Prostate gland (tissue), 2 donors: ENCODE data around the gene MAP3K19.

Experiments
- CTCF ChIP-seq, 4 experiments: fragments of 200-600 bp in 2 of 4; fragments of 450-650 bp in 2 of 4; sonication (generic) in 2 of 4; IDR thresholded peaks; 1 replicate in 3 of 4; 2 replicates in 1 of 4; pipeline ENCODE4 v1.5.1; 2016 to 2019; ENCODE audit warnings: antibody characterized with exemption in 4 of 4, mild to moderate bottlenecking in 2 of 4, moderate library complexity in 2 of 4
- POLR2A ChIP-seq: fragments of 450-650 bp; IDR thresholded peaks from one replicate; pipeline ENCODE4 v1.6.1; 2016; ENCODE audit warnings: antibody characterized with exemption, mild to moderate bottlenecking
- POLR2AphosphoS5 ChIP-seq: sonication (generic); formaldehyde crosslinking; IDR thresholded peaks from one replicate; pipeline ENCODE4 v1.6.1; 2017; ENCODE audit warnings: antibody characterized with exemption

DNA sequence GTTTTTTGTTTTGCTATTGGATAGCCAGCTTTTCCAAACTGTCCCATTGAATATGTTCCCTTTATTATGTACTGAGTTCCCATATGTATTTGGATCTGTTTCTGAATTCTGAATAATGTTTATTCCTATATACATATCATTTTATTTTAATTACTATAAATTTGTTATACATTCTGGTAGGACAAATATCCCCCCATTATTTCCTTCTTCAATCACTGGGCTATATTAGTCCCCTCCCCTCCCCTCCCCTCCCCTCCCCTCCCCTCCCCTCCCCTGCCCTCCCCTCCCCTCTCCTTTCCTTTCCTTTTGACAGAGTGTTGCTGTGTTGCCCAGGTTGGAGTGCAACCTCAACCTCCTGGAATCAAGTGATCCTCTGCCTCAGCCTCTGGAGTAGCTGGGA lies 31.2 kb upstream of the MAP3K19 start:
- TF ChIP-seq POLR2AphosphoS5 (no peak), CTCF (IDR thresholded peaks at IDR 0.05) (no peak), POLR2A (no peak)
